OCI-LY3 (cell line): ENCODE measurements around the gene NINJ1.

Experiments
- EZH2phosphoT487 ChIP-seq: fragments of 200-600 bp; shearing (Covaris generic); IDR thresholded peaks from 2 replicates; pipeline ENCODE4 v1.6.1; 2018; ENCODE audit warnings: antibody characterized with exemption, mixed run types, low read depth
- TF ChIP-seq, protein P1 (sequence below): fragments of 200-600, 300-600 bp; sonication (generic); IDR thresholded peaks from 2 replicates; pipeline ENCODE4 v1.5.1; 2014; ENCODE audit warnings: antibody characterized with exemption, low read length, low read depth

DNA sequence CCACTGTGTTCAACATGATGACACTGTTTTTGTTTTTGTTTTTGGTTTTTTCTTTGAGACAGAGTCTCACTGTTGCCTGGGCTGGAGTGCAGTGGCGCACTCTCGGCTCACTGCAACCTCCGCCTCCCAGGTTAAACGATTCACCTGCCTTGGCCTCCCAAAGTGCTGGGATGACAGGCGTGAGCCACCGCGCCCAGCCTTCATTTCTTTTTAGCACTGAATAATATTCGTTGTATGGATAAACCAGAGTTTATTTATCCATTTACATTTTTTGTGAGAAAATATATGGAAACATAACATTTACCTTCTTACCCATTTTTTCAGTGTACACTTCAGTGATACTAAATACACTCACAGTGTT, 33.8 kb downstream of the NINJ1 start:
- TF ChIP-seq, protein P1, sequence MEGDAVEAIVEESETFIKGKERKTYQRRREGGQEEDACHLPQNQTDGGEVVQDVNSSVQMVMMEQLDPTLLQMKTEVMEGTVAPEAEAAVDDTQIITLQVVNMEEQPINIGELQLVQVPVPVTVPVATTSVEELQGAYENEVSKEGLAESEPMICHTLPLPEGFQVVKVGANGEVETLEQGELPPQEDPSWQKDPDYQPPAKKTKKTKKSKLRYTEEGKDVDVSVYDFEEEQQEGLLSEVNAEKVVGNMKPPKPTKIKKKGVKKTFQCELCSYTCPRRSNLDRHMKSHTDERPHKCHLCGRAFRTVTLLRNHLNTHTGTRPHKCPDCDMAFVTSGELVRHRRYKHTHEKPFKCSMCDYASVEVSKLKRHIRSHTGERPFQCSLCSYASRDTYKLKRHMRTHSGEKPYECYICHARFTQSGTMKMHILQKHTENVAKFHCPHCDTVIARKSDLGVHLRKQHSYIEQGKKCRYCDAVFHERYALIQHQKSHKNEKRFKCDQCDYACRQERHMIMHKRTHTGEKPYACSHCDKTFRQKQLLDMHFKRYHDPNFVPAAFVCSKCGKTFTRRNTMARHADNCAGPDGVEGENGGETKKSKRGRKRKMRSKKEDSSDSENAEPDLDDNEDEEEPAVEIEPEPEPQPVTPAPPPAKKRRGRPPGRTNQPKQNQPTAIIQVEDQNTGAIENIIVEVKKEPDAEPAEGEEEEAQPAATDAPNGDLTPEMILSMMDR = no peak
- TF ChIP-seq EZH2phosphoT487 = no peak
